Measurements from ENCODE around the gene MT1G.

GRCh38 chr16:56709443-56710040 is 41.7 kb upstream of the MT1G start:
- TF ChIP-seq RFX5 (IDR thresholded peaks at IDR 0.05; ENCODE audit: low read length) (no peak), USF2 (IDR thresholded peaks at IDR 0.05; ENCODE audit: borderline replicate concordance, low read depth, low read length) (no peak), CTCF (IDR thresholded peaks at IDR 0.05) (no peak), NFIC (IDR thresholded peaks at IDR 0.05; ENCODE audit: borderline replicate concordance) (no peak), TAF1 (IDR thresholded peaks at IDR 0.05; ENCODE audit: borderline replicate concordance, low read depth, low read length) (no peak), ELF1 (IDR thresholded peaks at IDR 0.05) (no peak)

Measured in SK-N-SH (cell line).